ENCODE results near the gene PDE6B.

- TF ChIP-seq CTCF (IDR thresholded peaks at IDR 0.05), result no peak
- TF ChIP-seq POLR2A (IDR thresholded peaks at IDR 0.05), result no peak
These were observed 32.4 kb upstream of the PDE6B start for GRCh38 chr4:592825-593520.

Measured in thyroid gland (tissue), 4 donors.